ENCODE measurements around the gene OLR1. TPM values are rescaled to one million over a fixed set of nuclear protein-coding genes. Genes with fewer than 3 reads are reported as not detected.

OLR1 gene
- total and polyA plus RNA-seq, 9 donors, result 0.10 to 12.3 (median 0.74) TPM

- Histone ChIP-seq H3K4me1 (ENCODE audit: insufficient read depth) (no peaks in the 10 kb centered on the region), H3K36me3 (no peaks in the 10 kb centered on the region), H3K9me3 (no peaks in the 10 kb centered on the region), H3K27me3 (no peaks in the 10 kb centered on the region), H3K27ac (no peak overlapping the region), H3K4me3 (no peak overlapping the region)
- TF ChIP-seq POLR2A (IDR thresholded peaks at IDR 0.05), result no peak
- no peak for TF ChIP-seq CTCF (IDR thresholded peaks at IDR 0.05)
- no peak for TF ChIP-seq EP300 (IDR thresholded peaks at IDR 0.05)
- intact Hi-C loops (cut with DNase I), result no loop called here
- 48 to 57% (median 50%) methylated on average over 7 of the region's 7 CpGs for WGBS, 3 donors
- DNase-seq, result no peak
Measured at GRCh38 chr12:10160617-10161385, 11.1 kb downstream of the OLR1 start.

DNA sequence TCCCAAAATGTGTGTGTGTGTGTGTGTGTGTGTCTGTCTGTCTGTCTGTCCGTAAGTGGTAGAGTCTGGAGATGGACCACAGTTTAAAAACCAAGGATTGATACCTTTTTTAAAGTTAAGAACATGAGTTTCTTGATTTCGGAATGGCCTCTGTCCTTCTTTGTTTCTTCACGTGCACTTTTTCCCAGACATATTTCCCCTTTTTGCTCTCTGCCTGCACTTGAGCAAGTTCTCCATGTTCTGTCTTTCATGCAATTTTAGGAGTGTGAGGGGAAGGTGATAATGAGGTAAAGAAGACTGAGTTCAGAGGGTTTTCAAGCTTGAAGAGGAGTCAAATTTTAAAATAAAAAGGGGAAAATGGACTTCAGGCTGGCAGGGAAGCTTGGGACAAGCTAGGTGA, 12.7 kb downstream of the OLR1 start:
- WGBS, 3 donors, result 57 to 84% (median 66%) methylated on average over 3 of the region's 3 CpGs
- Histone ChIP-seq H3K4me1 (ENCODE audit: insufficient read depth) (no peaks in the 10 kb centered on the region), H3K36me3 (no peaks in the 10 kb centered on the region), H3K9me3 (no peaks in the 10 kb centered on the region), H3K27me3 (no peaks in the 10 kb centered on the region), H3K4me3 (no peak overlapping the region), H3K27ac (no peak overlapping the region)
- intact Hi-C loops (cut with DNase I), result no loop called here
- TF ChIP-seq POLR2A (IDR thresholded peaks at IDR 0.05) (no peak), CTCF (IDR thresholded peaks at IDR 0.05) (no peak), EP300 (IDR thresholded peaks at IDR 0.05) (no peak)
- DNase-seq, result no peak

DNA sequence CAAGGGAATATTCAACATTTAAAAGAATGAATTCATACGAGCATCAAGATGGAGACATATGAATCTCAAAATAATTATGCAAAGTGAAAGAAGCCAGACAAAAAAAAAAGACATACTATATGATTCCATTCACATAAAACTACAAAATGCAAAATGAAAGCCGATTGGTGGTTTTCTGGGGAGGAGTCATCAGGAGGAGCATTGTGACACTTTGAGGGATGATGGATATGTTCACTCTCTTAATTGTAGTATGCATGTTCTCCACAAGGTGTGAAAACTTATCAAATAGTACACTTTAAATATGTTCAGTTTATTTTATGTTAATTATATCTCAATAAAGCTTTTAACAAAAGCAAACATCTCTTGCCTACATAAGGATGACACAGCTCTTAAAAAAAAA, 13.5 kb downstream of the OLR1 start:
- intact Hi-C loops (cut with DNase I), result no loop called here
- TF ChIP-seq CTCF (IDR thresholded peaks at IDR 0.05) (no peak), POLR2A (IDR thresholded peaks at IDR 0.05) (no peak), EP300 (IDR thresholded peaks at IDR 0.05) (no peak)

GRCh38 chr12:10155966-10156365, 16.0 kb downstream of the OLR1 start:
- DNase-seq, result no peak
- Histone ChIP-seq H3K27me3 (no peaks in the 10 kb centered on the region), H3K36me3 (no peaks in the 10 kb centered on the region), H3K27ac (no peak overlapping the region), H3K9me3 (no peaks in the 10 kb centered on the region), H3K4me1 (ENCODE audit: insufficient read depth) (no peaks in the 10 kb centered on the region), H3K4me3 (no peak overlapping the region)
- no peak for TF ChIP-seq POLR2A (IDR thresholded peaks at IDR 0.05)
- no peak for TF ChIP-seq EP300 (IDR thresholded peaks at IDR 0.05)
- no peak for TF ChIP-seq CTCF (IDR thresholded peaks at IDR 0.05)
- 76 to 81% (median 77%) methylated on average over 3 of the region's 3 CpGs for WGBS, 3 donors
- intact Hi-C loops (cut with DNase I), result no loop called here

More for the DNA sequence above, 13.5 kb downstream of the OLR1 start:
- Histone ChIP-seq H3K27me3 (no peaks in the 10 kb centered on the region), H3K27ac (no peak overlapping the region), H3K36me3 (no peaks in the 10 kb centered on the region), H3K4me1 (ENCODE audit: insufficient read depth) (no peaks in the 10 kb centered on the region), H3K4me3 (no peak overlapping the region), H3K9me3 (no peaks in the 10 kb centered on the region)
- DNase-seq, result no peak
- 83 to 88% (median 85%) methylated on average over 2 of the region's 2 CpGs for WGBS, 3 donors

All from ovary (tissue), 9 donors.